WERI-Rb-1 (cell line): ENCODE results near the gene SNX15.

Experiments
- DNase-seq: peaks from one replicate; pipeline ENCODE4 v3.0.0-alpha.2; 2020
- H3K27ac ChIP-seq: fragments of 250-450 bp; sonication (Bioruptor Pico); 2 replicates; pipeline ENCODE4 v1.5.1; 2020; ENCODE audit warnings: mild to moderate bottlenecking, moderate library complexity
- H3K27me3 ChIP-seq: fragments of 250-450 bp; sonication (Bioruptor Pico); 2 replicates; pipeline ENCODE4 v1.5.1; 2021; ENCODE audit warnings: mild to moderate bottlenecking, low read depth, moderate library complexity; ENCODE audit not compliant: insufficient read depth, severe bottlenecking
- H3K36me3 ChIP-seq: fragments of 250-450 bp; sonication (Bioruptor Pico); 2 replicates; pipeline ENCODE4 v1.5.1; 2020; ENCODE audit warnings: mild to moderate bottlenecking, moderate library complexity
- H3K4me3 ChIP-seq: 2 replicates; pipeline ENCODE4 v1.5.1; 2011; ENCODE audit warnings: low read depth, mild to moderate bottlenecking, control low read depth, low read length
- H3K9me3 ChIP-seq: fragments of 250-450 bp; sonication (Bioruptor Pico); 2 replicates; pipeline ENCODE4 v1.5.1; 2021; ENCODE audit warnings: mild to moderate bottlenecking, moderate library complexity; ENCODE audit not compliant: severe bottlenecking
- CTCF ChIP-seq: IDR thresholded peaks from 2 replicates; pipeline ENCODE4 v1.5.1; 2011; ENCODE audit warnings: low read depth, mild to moderate bottlenecking, control low read depth, inconsistent platforms, low read length

The SNX15 gene

GRCh38 chr11:65064847-65065240 lies 37.6 kb downstream of the SNX15 start:
- TF ChIP-seq CTCF = no peak
- H3K27ac ChIP-seq = peak overlapping the region; percentile 76
- H3K27me3 ChIP-seq = no peaks in the 10 kb centered on the region
- peak; percentile 53 for DNase-seq
- no peak overlapping the region for H3K4me3 ChIP-seq
- no peaks in the 10 kb centered on the region for H3K9me3 ChIP-seq
- no peaks in the 10 kb centered on the region for H3K36me3 ChIP-seq

DNA sequence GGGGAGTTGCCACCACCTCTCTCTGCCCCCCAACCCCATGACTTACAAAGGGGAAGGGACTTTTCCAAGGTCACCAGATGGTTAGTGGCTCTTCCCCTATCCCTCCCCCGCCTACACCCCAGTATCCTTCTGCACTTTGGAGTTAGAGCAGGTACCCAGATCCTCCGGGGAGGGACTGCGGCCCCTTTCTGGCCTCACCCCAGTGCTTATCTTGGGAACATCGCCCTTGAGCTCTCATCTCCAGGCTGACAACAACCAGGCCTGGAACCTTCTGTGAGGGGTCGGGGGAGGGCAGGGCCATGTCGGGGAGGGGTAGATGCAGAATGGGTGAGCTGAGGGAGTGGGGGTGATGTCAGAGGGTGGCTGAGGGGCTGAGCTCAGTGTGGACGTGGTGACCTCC lies 38.6 kb downstream of the SNX15 start:
- no peak for DNase-seq
- Histone ChIP-seq H3K36me3 (no peaks in the 10 kb centered on the region), H3K27me3 (no peaks in the 10 kb centered on the region), H3K4me3 (no peak overlapping the region), H3K9me3 (no peaks in the 10 kb centered on the region), H3K27ac (peak overlapping the region; percentile 76)
- no peak for TF ChIP-seq CTCF

GRCh38 chr11:65066315-65066714 lies 39.1 kb downstream of the SNX15 start:
- Histone ChIP-seq H3K36me3 (no peaks in the 10 kb centered on the region), H3K27ac (peak overlapping the region; percentile 76), H3K27me3 (no peaks in the 10 kb centered on the region), H3K9me3 (no peaks in the 10 kb centered on the region), H3K4me3 (no peak overlapping the region)
- no peak for DNase-seq
- no peak for TF ChIP-seq CTCF

GRCh38 chr11:65066805-65067291 lies 39.6 kb downstream of the SNX15 start:
- Histone ChIP-seq H3K27me3 (no peaks in the 10 kb centered on the region), H3K9me3 (no peaks in the 10 kb centered on the region), H3K36me3 (no peaks in the 10 kb centered on the region), H3K4me3 (no peak overlapping the region), H3K27ac (peak overlapping the region; percentile 76)
- DNase-seq = peak; percentile 67
- no peak for TF ChIP-seq CTCF

DNA sequence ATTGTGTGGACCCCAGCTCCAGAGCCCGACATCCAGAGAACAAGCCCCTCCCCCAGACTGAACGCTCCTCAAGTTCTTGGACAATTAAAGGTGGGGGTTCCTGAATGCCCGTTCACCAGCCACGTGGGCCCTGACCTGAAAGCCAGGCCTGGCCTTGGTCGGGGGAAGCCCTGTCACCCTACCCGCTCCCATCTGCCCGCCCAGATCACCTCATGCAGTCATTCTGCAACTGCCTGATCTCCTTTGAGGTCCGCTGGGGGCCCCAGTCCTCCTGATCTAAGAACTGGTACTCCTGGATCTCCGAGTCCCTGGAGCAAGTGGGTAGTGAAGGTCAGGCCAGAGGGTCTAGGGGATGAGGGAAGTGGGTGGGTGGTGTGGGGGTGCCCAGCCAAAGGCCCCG lies 40.2 kb downstream of the SNX15 start:
- DNase-seq = peak; percentile 46
- no peak for TF ChIP-seq CTCF
- Histone ChIP-seq H3K27ac (peak overlapping the region; percentile 76), H3K4me3 (no peak overlapping the region), H3K9me3 (no peaks in the 10 kb centered on the region), H3K27me3 (no peaks in the 10 kb centered on the region), H3K36me3 (no peaks in the 10 kb centered on the region)

DNA sequence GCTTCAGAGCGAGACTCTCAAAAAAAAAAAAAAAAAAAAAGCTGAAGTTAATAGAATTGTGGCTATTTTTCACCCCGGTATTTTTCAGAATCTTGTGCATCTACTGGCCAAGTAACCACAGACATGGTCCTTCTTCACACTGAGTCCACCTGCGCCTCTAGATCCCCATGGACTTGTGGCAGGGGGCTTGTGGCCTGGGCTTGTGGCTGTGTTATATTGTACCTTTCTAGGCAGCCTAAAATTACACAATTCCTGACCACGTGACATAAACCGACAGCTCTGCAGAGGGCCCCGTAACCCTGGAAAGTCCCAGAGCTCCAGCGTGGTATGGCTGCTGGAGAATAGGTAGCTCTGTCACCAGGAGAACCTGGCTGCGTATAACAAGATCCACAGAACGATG lies 42.0 kb downstream of the SNX15 start:
- no peaks in the 10 kb centered on the region for H3K36me3 ChIP-seq
- TF ChIP-seq CTCF = no peak
- H3K27me3 ChIP-seq = no peaks in the 10 kb centered on the region
- H3K9me3 ChIP-seq = no peaks in the 10 kb centered on the region
- no peak overlapping the region for H3K4me3 ChIP-seq
- H3K27ac ChIP-seq = no peak overlapping the region
- DNase-seq = no peak
